GM21619 (cell line): ENCODE results near the gene TBC1D22A.
"Not testable (repeated sequence)": the region's sequence is repeated elsewhere in the genome, so short reads cannot be mapped to it uniquely, and the experiment has no call there.

Experiments
- ATAC-seq: cut with Tn5 transposase; IDR thresholded peaks from one replicate; pipeline ENCODE4 v1.9.1; 2021; ENCODE audit not compliant: unreplicated experiment

TBC1D22A gene

GRCh38 chr22:46770726-46771125, 8.3 kb downstream of the TBC1D22A start:
- no peak for ATAC-seq

- no peak for ATAC-seq
Measured at GRCh38 chr22:46773076-46773475, 10.6 kb downstream of the TBC1D22A start.

GRCh38 chr22:46774253-46774979, 12.0 kb downstream of the TBC1D22A start:
- peak; percentile 36 for ATAC-seq

- ATAC-seq: no peak
Measured at GRCh38 chr22:46774980-46775849, 12.8 kb downstream of the TBC1D22A start.

- ATAC-seq: no peak
Measured at GRCh38 chr22:46775850-46776826, 13.7 kb downstream of the TBC1D22A start.

- no peak for ATAC-seq
Measured at GRCh38 chr22:46776876-46777608, 14.6 kb downstream of the TBC1D22A start.

GRCh38 chr22:46777609-46777970, 15.1 kb downstream of the TBC1D22A start:
- no peak for ATAC-seq

- ATAC-seq: no peak
Measured at GRCh38 chr22:46779023-46779422, 16.6 kb downstream of the TBC1D22A start.

GRCh38 chr22:46779651-46780050, 17.2 kb downstream of the TBC1D22A start:
- ATAC-seq: no peak

GRCh38 chr22:46780453-46780852, 18.0 kb downstream of the TBC1D22A start:
- ATAC-seq: no peak

GRCh38 chr22:46781291-46781690, 18.8 kb downstream of the TBC1D22A start:
- no peak for ATAC-seq

- not testable (repeated sequence) for ATAC-seq
Measured at GRCh38 chr22:46782200-46782599, 19.8 kb downstream of the TBC1D22A start.

GRCh38 chr22:46783721-46784120, 21.3 kb downstream of the TBC1D22A start:
- ATAC-seq: no peak

- ATAC-seq: peak; percentile 61
Measured at GRCh38 chr22:46788441-46789172, 26.2 kb downstream of the TBC1D22A start.

- ATAC-seq: no peak
Measured at GRCh38 chr22:46789992-46790391, 27.5 kb downstream of the TBC1D22A start.

- no peak for ATAC-seq
Measured at GRCh38 chr22:46791201-46791731, 28.8 kb downstream of the TBC1D22A start.

GRCh38 chr22:46792061-46792796, 29.8 kb downstream of the TBC1D22A start:
- ATAC-seq: no peak

GRCh38 chr22:46792841-46793261, 30.4 kb downstream of the TBC1D22A start:
- ATAC-seq: no peak

- no peak for ATAC-seq
Measured at GRCh38 chr22:46793497-46793896, 31.0 kb downstream of the TBC1D22A start.
